ENCODE results near the gene RETNLB. TPM values are rescaled to one million over a fixed set of nuclear protein-coding genes. Genes with fewer than 3 reads are reported as not detected.

RETNLB gene
- total RNA-seq, 4 donors from 2014 or later = not detected

DNA sequence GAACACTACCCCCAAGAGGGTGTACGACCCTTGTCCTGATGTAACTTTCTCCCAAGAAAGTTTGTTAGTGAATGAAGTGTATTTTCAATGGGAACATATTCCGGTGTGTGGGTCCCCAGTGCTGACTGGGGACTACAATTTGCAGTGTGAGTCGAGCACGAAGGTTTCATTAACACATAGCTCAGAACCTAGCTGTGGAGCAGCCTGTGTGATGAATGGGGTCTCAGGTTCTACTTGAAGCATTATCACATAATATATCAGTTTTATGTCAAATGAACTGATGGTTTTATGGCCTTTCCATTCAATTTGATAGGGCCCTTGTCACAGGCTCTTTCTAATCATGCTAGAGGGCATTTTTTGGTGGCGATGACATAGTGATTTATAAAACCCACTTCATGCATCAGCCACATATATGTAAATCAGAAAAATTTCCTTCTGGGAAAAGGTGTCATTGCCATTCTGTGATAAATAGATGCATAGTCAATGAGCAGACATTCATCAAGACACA lies 44.1 kb downstream of the RETNLB start:
- no peaks in the 10 kb centered on the region for H3K27me3 ChIP-seq
- TF ChIP-seq POLR2A (IDR thresholded peaks at IDR 0.05) = no peak
- TF ChIP-seq, protein P1, sequence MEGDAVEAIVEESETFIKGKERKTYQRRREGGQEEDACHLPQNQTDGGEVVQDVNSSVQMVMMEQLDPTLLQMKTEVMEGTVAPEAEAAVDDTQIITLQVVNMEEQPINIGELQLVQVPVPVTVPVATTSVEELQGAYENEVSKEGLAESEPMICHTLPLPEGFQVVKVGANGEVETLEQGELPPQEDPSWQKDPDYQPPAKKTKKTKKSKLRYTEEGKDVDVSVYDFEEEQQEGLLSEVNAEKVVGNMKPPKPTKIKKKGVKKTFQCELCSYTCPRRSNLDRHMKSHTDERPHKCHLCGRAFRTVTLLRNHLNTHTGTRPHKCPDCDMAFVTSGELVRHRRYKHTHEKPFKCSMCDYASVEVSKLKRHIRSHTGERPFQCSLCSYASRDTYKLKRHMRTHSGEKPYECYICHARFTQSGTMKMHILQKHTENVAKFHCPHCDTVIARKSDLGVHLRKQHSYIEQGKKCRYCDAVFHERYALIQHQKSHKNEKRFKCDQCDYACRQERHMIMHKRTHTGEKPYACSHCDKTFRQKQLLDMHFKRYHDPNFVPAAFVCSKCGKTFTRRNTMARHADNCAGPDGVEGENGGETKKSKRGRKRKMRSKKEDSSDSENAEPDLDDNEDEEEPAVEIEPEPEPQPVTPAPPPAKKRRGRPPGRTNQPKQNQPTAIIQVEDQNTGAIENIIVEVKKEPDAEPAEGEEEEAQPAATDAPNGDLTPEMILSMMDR (IDR thresholded peaks at IDR 0.05) = no peak
- DNase-seq = no peak
- H3K9me3 ChIP-seq = no peaks in the 10 kb centered on the region
- intact Hi-C loops (cut with DNase I) = no loop called here
- no peak overlapping the region for H3K4me3 ChIP-seq (replicated peaks in 1 of 3)
- no peaks in the 10 kb centered on the region for H3K4me1 ChIP-seq
- H3K36me3 ChIP-seq = no peaks in the 10 kb centered on the region
- no peak overlapping the region for H3K27ac ChIP-seq
- 88 to 92% methylated on average over 5 of the region's 5 CpGs for WGBS, 2 donors

Small RNA genes lying within 50 kb of the gene (small RNA-seq; reads per million reads assigned to genes)
- gene AC092185.1 = not detected

Other genes starting within 250 kb of the RETNLB start
- under 1 TPM in 3 of 4 donors, not detected in 1; 0.08 to 0.11 (median 0.10) TPM for gene MYH15, start 246.8 kb downstream of the RETNLB start, total RNA-seq
- 1 to 10 TPM; 3.6 to 8.1 (median 3.8) TPM for gene CIP2A, start 168.0 kb downstream of the RETNLB start, total RNA-seq
- 10 to 100 TPM; 11.2 to 23.2 (median 18.7) TPM for gene DZIP3, start 167.7 kb downstream of the RETNLB start, total RNA-seq
- 1 to 10 TPM in 2 of 4 donors, under 1 TPM in 1, not detected in 1; 0.56 to 1.6 (median 1.3) TPM for gene TRAT1, start 65.4 kb upstream of the RETNLB start, total RNA-seq
- gene GUCA1C, start 196.5 kb upstream of the RETNLB start, total RNA-seq = not detected

All from thyroid gland (tissue), 4 donors.